Measurements from ENCODE around the gene HPS1. TPM values are rescaled to one million over a fixed set of nuclear protein-coding genes. Genes with fewer than 3 reads are reported as not detected.

The HPS1 gene
- total and polyA plus RNA-seq, 2 experiments from 2014 or later = 21.4 to 51.2 TPM

DNA sequence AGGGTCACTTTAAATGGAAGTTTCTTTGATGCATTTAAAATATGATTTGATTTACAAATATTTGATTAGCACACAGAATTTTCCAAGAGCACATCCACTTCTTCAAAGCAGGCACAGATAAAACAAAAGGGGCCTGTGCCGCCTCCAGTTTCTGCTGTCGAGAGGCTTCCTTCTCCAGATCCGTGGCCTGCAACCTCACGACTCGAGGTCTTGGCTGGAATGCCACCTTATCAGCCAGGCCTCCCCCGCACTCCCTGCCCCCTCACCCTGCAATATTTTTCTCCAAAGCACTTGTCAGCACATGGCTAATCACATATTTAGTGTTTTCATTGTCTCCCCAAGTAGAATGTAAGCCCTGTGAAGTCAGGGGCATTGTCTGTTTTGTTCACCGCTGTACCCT lies 44.3 kb downstream of the HPS1 start (continued):
- no peak for TF ChIP-seq REST (IDR thresholded peaks at IDR 0.05; ENCODE audit: unreplicated experiment)
- TF ChIP-seq, protein P1, sequence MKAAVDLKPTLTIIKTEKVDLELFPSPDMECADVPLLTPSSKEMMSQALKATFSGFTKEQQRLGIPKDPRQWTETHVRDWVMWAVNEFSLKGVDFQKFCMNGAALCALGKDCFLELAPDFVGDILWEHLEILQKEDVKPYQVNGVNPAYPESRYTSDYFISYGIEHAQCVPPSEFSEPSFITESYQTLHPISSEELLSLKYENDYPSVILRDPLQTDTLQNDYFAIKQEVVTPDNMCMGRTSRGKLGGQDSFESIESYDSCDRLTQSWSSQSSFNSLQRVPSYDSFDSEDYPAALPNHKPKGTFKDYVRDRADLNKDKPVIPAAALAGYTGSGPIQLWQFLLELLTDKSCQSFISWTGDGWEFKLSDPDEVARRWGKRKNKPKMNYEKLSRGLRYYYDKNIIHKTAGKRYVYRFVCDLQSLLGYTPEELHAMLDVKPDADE (IDR thresholded peaks at IDR 0.05) = no peak
- no peak for TF ChIP-seq CREB1 (CRISPR knock-in tag; IDR thresholded peaks at IDR 0.05; ENCODE audit: low read depth)
- TF ChIP-seq POLR2AphosphoS5 (IDR thresholded peaks at IDR 0.05; ENCODE audit: low read depth) = no peak
- TF ChIP-seq CTCF (conservative IDR thresholded peaks at IDR 0.05; ENCODE audit: low read depth in 2 of 2) = no peak
- no peak for TF ChIP-seq STAT1 (IDR thresholded peaks at IDR 0.05; ENCODE audit: unreplicated experiment)
- no peak for TF ChIP-seq ZNF331 (CRISPR knock-in tag; IDR thresholded peaks at IDR 0.05; ENCODE audit: low read depth)
- no peak for TF ChIP-seq JUNB (IDR thresholded peaks at IDR 0.05; ENCODE audit: unreplicated experiment)

- H3K4me3 Mint-ChIP-seq = no peak overlapping the region
- no peak for ATAC-seq
- H3K36me3 ChIP-seq (ENCODE audit: insufficient read depth) = no peaks in the 10 kb centered on the region
- TF ChIP-seq, protein P2, sequence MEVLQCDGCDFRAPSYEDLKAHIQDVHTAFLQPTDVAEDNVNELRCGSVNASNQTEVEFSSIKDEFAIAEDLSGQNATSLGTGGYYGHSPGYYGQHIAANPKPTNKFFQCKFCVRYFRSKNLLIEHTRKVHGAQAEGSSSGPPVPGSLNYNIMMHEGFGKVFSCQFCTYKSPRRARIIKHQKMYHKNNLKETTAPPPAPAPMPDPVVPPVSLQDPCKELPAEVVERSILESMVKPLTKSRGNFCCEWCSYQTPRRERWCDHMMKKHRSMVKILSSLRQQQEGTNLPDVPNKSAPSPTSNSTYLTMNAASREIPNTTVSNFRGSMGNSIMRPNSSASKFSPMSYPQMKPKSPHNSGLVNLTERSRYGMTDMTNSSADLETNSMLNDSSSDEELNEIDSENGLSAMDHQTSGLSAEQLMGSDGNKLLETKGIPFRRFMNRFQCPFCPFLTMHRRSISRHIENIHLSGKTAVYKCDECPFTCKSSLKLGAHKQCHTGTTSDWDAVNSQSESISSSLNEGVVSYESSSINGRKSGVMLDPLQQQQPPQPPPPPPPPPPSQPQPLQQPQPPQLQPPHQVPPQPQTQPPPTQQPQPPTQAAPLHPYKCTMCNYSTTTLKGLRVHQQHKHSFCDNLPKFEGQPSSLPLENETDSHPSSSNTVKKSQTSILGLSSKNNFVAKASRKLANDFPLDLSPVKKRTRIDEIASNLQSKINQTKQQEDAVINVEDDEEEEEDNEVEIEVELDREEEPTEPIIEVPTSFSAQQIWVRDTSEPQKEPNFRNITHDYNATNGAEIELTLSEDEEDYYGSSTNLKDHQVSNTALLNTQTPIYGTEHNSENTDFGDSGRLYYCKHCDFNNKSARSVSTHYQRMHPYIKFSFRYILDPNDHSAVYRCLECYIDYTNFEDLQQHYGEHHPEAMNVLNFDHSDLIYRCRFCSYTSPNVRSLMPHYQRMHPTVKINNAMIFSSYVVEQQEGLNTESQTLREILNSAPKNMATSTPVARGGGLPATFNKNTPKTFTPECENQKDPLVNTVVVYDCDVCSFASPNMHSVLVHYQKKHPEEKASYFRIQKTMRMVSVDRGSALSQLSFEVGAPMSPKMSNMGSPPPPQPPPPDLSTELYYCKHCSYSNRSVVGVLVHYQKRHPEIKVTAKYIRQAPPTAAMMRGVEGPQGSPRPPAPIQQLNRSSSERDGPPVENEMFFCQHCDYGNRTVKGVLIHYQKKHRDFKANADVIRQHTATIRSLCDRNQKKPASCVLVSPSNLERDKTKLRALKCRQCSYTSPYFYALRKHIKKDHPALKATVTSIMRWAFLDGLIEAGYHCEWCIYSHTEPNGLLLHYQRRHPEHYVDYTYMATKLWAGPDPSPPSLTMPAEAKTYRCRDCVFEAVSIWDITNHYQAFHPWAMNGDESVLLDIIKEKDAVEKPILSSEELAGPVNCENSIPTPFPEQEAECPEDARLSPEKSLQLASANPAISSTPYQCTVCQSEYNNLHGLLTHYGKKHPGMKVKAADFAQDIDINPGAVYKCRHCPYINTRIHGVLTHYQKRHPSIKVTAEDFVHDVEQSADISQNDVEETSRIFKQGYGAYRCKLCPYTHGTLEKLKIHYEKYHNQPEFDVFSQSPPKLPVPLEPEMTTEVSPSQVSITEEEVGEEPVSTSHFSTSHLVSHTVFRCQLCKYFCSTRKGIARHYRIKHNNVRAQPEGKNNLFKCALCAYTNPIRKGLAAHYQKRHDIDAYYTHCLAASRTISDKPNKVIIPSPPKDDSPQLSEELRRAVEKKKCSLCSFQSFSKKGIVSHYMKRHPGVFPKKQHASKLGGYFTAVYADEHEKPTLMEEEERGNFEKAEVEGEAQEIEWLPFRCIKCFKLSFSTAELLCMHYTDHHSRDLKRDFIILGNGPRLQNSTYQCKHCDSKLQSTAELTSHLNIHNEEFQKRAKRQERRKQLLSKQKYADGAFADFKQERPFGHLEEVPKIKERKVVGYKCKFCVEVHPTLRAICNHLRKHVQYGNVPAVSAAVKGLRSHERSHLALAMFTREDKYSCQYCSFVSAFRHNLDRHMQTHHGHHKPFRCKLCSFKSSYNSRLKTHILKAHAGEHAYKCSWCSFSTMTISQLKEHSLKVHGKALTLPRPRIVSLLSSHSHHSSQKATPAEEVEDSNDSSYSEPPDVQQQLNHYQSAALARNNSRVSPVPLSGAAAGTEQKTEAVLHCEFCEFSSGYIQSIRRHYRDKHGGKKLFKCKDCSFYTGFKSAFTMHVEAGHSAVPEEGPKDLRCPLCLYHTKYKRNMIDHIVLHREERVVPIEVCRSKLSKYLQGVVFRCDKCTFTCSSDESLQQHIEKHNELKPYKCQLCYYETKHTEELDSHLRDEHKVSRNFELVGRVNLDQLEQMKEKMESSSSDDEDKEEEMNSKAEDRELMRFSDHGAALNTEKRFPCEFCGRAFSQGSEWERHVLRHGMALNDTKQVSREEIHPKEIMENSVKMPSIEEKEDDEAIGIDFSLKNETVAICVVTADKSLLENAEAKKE (CRISPR knock-in tag; IDR thresholded peaks at IDR 0.05) = no peak
- TF ChIP-seq POLR2AphosphoS5 (IDR thresholded peaks at IDR 0.05; ENCODE audit: low read depth) (no peak), ZNF331 (CRISPR knock-in tag; IDR thresholded peaks at IDR 0.05; ENCODE audit: low read depth) (no peak), EZH2 (IDR thresholded peaks at IDR 0.05; ENCODE audit: low read depth, unreplicated experiment) (no peak), ZNF114 (CRISPR knock-in tag; IDR thresholded peaks at IDR 0.05) (no peak), EZH2phosphoT487 (IDR thresholded peaks at IDR 0.05; ENCODE audit: unreplicated experiment) (no peak)
- TF ChIP-seq, protein P1 (IDR thresholded peaks at IDR 0.05) = no peak
These were observed 46.3 kb downstream of the HPS1 start for GRCh38 chr10:98400482-98400881.

More at GRCh38 chr10:98400482-98400881, 46.3 kb downstream of the HPS1 start:
- no peaks in the 10 kb centered on the region for H3K4me1 ChIP-seq (ENCODE audit: insufficient read depth)
- no peak overlapping the region for H3K4me2 ChIP-seq
- no peaks in the 10 kb centered on the region for H3K79me2 ChIP-seq (replicated peaks; ENCODE audit: insufficient read depth)
- H3K27ac ChIP-seq (ENCODE audit: low read depth) = no peak overlapping the region
- peaks cover 8% of the 10 kb centered on the region; the same call in 1 of the 2 replicates for H3K9me2 ChIP-seq (ENCODE audit: insufficient read depth)
- H4K20me1 ChIP-seq (replicated peaks; ENCODE audit: insufficient read depth) = no peaks in the 10 kb centered on the region
- no peak overlapping the region for H2AFZ ChIP-seq
- no peak overlapping the region for H3K4me3 ChIP-seq
- Mint-ChIP-seq H3K4me1 (peaks cover 8% of the 10 kb centered on the region), H3K36me3 (ENCODE audit: low read depth) (no peaks in the 10 kb centered on the region; the same call in 2 of the 3 replicates), H3K27ac (no peak overlapping the region), H3K9me3 (no peaks in the 10 kb centered on the region), H3K27me3 (ENCODE audit: insufficient read depth, low read depth, poor library complexity) (peaks cover 3% of the 10 kb centered on the region)
- H3F3A ChIP-seq (replicated peaks; ENCODE audit: low read depth) = no peaks in the 10 kb centered on the region
- DNase-seq (ENCODE audit: low spot score) = no peak
- H3K27me3 ChIP-seq (ENCODE audit: insufficient read depth) = no peaks in the 10 kb centered on the region
